ENCODE measurements around the gene EPS8.

GRCh38 chr12:15776532-15776931 lies 12.7 kb downstream of the EPS8 start:
- TF ChIP-seq CTCF (IDR thresholded peaks at IDR 0.05; ENCODE audit: low read length) = no peak
- TF ChIP-seq EZH2phosphoT487 (IDR thresholded peaks at IDR 0.05; ENCODE audit: low read length) = no peak

Data from MM.1S (cell line).